WTC11 (cell line): Measurements from ENCODE around the gene CNTN5. TPM values are rescaled to one million over a fixed set of nuclear protein-coding genes. Genes with fewer than 3 reads are reported as not detected.

ENCODE experiments used
- ATAC-seq: fragments of 200-7000 bp; cut with Tn5 transposase; 2 replicates; pipeline ENCODE4 v1.10.0; 2021; ENCODE audit warnings: mild to moderate bottlenecking, moderate library complexity
- CTCF ChIA-PET: fragments of 300-600 bp; sonication (Branson Sonifier 250); formaldehyde crosslinking; loops from one replicate; lab custom pipeline; 2021; ENCODE audit warnings: antibody characterized with exemption; lab: Charles Lee
- POLR2A ChIA-PET: fragments of 350-600 bp; sonication (Branson Sonifier 250); formaldehyde crosslinking; loops from one replicate; lab custom pipeline; 2021; ENCODE audit warnings: antibody characterized with exemption; lab: Charles Lee
- DNase-seq: peaks from one replicate; pipeline ENCODE4 v3.0.0; 2021; ENCODE audit warnings: low spot score
- H3K27ac Mint-ChIP-seq: 2 replicates; pipeline ENCODE4 v1.8.0; 2021; ENCODE audit warnings: mixed read lengths
- H3K27me3 Mint-ChIP-seq: 2 replicates; pipeline ENCODE4 v1.8.0; 2021; ENCODE audit warnings: low read depth, mild to moderate bottlenecking, moderate library complexity, mixed read lengths
- H3K36me3 Mint-ChIP-seq: 2 replicates; pipeline ENCODE4 v1.8.0; 2021; ENCODE audit warnings: mixed read lengths
- H3K4me1 Mint-ChIP-seq: 2 replicates; pipeline ENCODE4 v1.8.0; 2022; ENCODE audit warnings: mixed read lengths
- H3K4me3 Mint-ChIP-seq: 2 replicates; pipeline ENCODE4 v1.8.0; 2021; ENCODE audit warnings: mild to moderate bottlenecking, moderate library complexity, mixed read lengths
- H3K9me3 Mint-ChIP-seq: 2 replicates; pipeline ENCODE4 v1.8.0; 2021; ENCODE audit warnings: mixed read lengths
- AR ChIP-seq: fragments of 250-450 bp; sonication (Bioruptor Pico); IDR thresholded peaks from 2 replicates; pipeline ENCODE4 v1.9.0; 2021; ENCODE audit warnings: mild to moderate bottlenecking
- ARID4B ChIP-seq: sonication (generic); formaldehyde crosslinking; IDR thresholded peaks from 2 replicates; pipeline ENCODE4 v1.8.0; 2023; ENCODE audit warnings: missing genetic modification reagents, mild to moderate bottlenecking, borderline replicate concordance
- CDX4 ChIP-seq: fragments of 250-450 bp; sonication (Bioruptor Pico); IDR thresholded peaks from 2 replicates; pipeline ENCODE4 v1.9.0; 2021; ENCODE audit warnings: moderate library complexity, mild to moderate bottlenecking, inconsistent platforms, borderline replicate concordance
- E2F1 ChIP-seq: sonication (generic); formaldehyde crosslinking; IDR thresholded peaks from 2 replicates; pipeline ENCODE4 v1.8.0; 2022; ENCODE audit warnings: mild to moderate bottlenecking, missing genetic modification reagents
- FOXJ3 ChIP-seq: sonication (generic); formaldehyde crosslinking; IDR thresholded peaks from 2 replicates; pipeline ENCODE4 v1.9.0; 2021; ENCODE audit warnings: missing genetic modification reagents, mild to moderate bottlenecking, borderline replicate concordance
- FOXK1 ChIP-seq: sonication (generic); formaldehyde crosslinking; IDR thresholded peaks from 2 replicates; pipeline ENCODE4 v1.8.0; 2022; ENCODE audit warnings: mild to moderate bottlenecking, moderate library complexity, missing genetic modification reagents
- IRF1 ChIP-seq: sonication (generic); formaldehyde crosslinking; IDR thresholded peaks from 2 replicates; pipeline ENCODE4 v1.8.0; 2023; ENCODE audit warnings: missing genetic modification reagents
- KAT7 ChIP-seq: sonication (generic); formaldehyde crosslinking; IDR thresholded peaks from 2 replicates; pipeline ENCODE4 v1.8.1; 2023; ENCODE audit warnings: missing genetic modification reagents, mild to moderate bottlenecking, borderline replicate concordance
- MXD4 ChIP-seq: fragments of 250-450 bp; sonication (Bioruptor Pico); IDR thresholded peaks from 2 replicates; pipeline ENCODE4 v1.8.0; 2021; ENCODE audit warnings: mild to moderate bottlenecking, moderate library complexity, borderline replicate concordance
- NFE2L1 ChIP-seq: sonication (generic); formaldehyde crosslinking; IDR thresholded peaks from 2 replicates; pipeline ENCODE4 v1.8.1; 2023; ENCODE audit warnings: missing genetic modification reagents
- NFYB ChIP-seq: sonication (generic); formaldehyde crosslinking; conservative IDR thresholded peaks from 2 replicates; pipeline ENCODE4 v1.8.0; 2022; ENCODE audit warnings: low read depth, missing genetic modification reagents
- PREB ChIP-seq: sonication (generic); formaldehyde crosslinking; IDR thresholded peaks from 2 replicates; pipeline ENCODE4 v1.8.1; 2022; ENCODE audit warnings: mild to moderate bottlenecking, missing genetic modification reagents, moderate library complexity, borderline replicate concordance
- SOX15 ChIP-seq: fragments of 250-450 bp; sonication (Bioruptor Pico); IDR thresholded peaks from 2 replicates; pipeline ENCODE4 v1.9.0; 2021; ENCODE audit warnings: mild to moderate bottlenecking
- TCF7 ChIP-seq: sonication (generic); formaldehyde crosslinking; IDR thresholded peaks from 2 replicates; pipeline ENCODE4 v1.8.0; 2022; ENCODE audit warnings: mild to moderate bottlenecking, low read depth, missing genetic modification reagents, moderate library complexity
- TEAD4 ChIP-seq: sonication (generic); formaldehyde crosslinking; IDR thresholded peaks from 2 replicates; pipeline ENCODE4 v1.8.0; 2022; ENCODE audit warnings: mild to moderate bottlenecking, missing genetic modification reagents
- TP53 ChIP-seq: sonication (generic); formaldehyde crosslinking; IDR thresholded peaks from 2 replicates; pipeline ENCODE4 v1.8.1; 2023; ENCODE audit warnings: mild to moderate bottlenecking, missing genetic modification reagents
- USF1 ChIP-seq: sonication (generic); formaldehyde crosslinking; IDR thresholded peaks from 2 replicates; pipeline ENCODE4 v1.8.0; 2022; ENCODE audit warnings: mild to moderate bottlenecking, missing genetic modification reagents
- ZBTB21 ChIP-seq: sonication (generic); formaldehyde crosslinking; IDR thresholded peaks from 2 replicates; pipeline ENCODE4 v1.8.1; 2023; ENCODE audit warnings: mild to moderate bottlenecking, missing genetic modification reagents, borderline replicate concordance
- ZNF281 ChIP-seq: sonication (generic); formaldehyde crosslinking; IDR thresholded peaks from 2 replicates; pipeline ENCODE4 v1.8.0; 2023; ENCODE audit warnings: mild to moderate bottlenecking, missing genetic modification reagents
- ZNF671 ChIP-seq: fragments of 250-450 bp; sonication (Bioruptor Pico); IDR thresholded peaks from 2 replicates; pipeline ENCODE4 v1.8.0; 2021; ENCODE audit warnings: mild to moderate bottlenecking
- total RNA-seq: library from RNA; stranded (reverse); gene quantifications from 3 replicates; pipeline ENCODE4 v1.2.3, GENCODE V29; 2021

The CNTN5 gene
- total RNA-seq, 1 experiment from 2014 or later: 0.07 TPM

GRCh38 chr11:100008417-100008816 lies 987.7 kb downstream of the CNTN5 start:
- Mint-ChIP-seq H3K9me3 (peaks cover 10% of the 10 kb centered on the region), H3K4me1 (0 out of 2 replicates have a peak, but pooled peaks cover 4% of the 10 kb centered on the region), H3K27me3 (no peaks in the 10 kb centered on the region), H3K4me3 (no peak overlapping the region), H3K27ac (no peak overlapping the region), H3K36me3 (no peaks in the 10 kb centered on the region)
- TF ChIP-seq NFYB (CRISPR knock-in tag): no peak
- no peak for TF ChIP-seq FOXJ3 (CRISPR knock-in tag)
- TF ChIP-seq USF1: no peak
- no peak for TF ChIP-seq AR (CRISPR knock-in tag)
- TF ChIP-seq IRF1: no peak
- TF ChIP-seq FOXK1 (CRISPR knock-in tag): no peak
- no peak for TF ChIP-seq ZNF671 (CRISPR knock-in tag)
- no peak for TF ChIP-seq CDX4 (CRISPR knock-in tag)
- TF ChIP-seq E2F1 (CRISPR knock-in tag): no peak
- TF ChIP-seq ZNF281: no peak
- no peak for TF ChIP-seq SOX15
- TF ChIP-seq NFE2L1 (CRISPR knock-in tag): no peak
- TF ChIP-seq MXD4 (CRISPR knock-in tag): no peak
- no peak for TF ChIP-seq TCF7 (CRISPR knock-in tag)
- no peak for TF ChIP-seq TP53 (CRISPR knock-in tag)
- TF ChIP-seq ARID4B: no peak
- TF ChIP-seq PREB: no peak
- no peak for TF ChIP-seq ZBTB21 (CRISPR knock-in tag)
- no peak for TF ChIP-seq KAT7 (CRISPR knock-in tag)
- TF ChIP-seq TEAD4 (CRISPR knock-in tag): no peak
- DNase-seq: no peak
- CTCF ChIA-PET: no interaction called here
- ATAC-seq: no peak
- POLR2A ChIA-PET: no interaction called here
